AG09309 (cell line): ENCODE data around the gene FASN.

Source experiments
- DNase-seq: peaks from one replicate; pipeline ENCODE4 v3.0.0-alpha.2; 2010; ENCODE audit warnings: low read depth
- H3K4me3 ChIP-seq: 2 replicates; pipeline ENCODE4 v1.5.1; 2011; ENCODE audit warnings: mild to moderate bottlenecking, low read depth, low read length, moderate library complexity; ENCODE audit not compliant: control insufficient read depth
- TF ChIP-seq, protein P1 (sequence below): IDR thresholded peaks from 2 replicates; pipeline ENCODE4 v1.5.1; 2011; ENCODE audit warnings: mild to moderate bottlenecking, low read depth, low read length, inconsistent platforms; ENCODE audit not compliant: insufficient read depth, control insufficient read depth; ENCODE audit errors: missing control alignments

The FASN gene

DNA sequence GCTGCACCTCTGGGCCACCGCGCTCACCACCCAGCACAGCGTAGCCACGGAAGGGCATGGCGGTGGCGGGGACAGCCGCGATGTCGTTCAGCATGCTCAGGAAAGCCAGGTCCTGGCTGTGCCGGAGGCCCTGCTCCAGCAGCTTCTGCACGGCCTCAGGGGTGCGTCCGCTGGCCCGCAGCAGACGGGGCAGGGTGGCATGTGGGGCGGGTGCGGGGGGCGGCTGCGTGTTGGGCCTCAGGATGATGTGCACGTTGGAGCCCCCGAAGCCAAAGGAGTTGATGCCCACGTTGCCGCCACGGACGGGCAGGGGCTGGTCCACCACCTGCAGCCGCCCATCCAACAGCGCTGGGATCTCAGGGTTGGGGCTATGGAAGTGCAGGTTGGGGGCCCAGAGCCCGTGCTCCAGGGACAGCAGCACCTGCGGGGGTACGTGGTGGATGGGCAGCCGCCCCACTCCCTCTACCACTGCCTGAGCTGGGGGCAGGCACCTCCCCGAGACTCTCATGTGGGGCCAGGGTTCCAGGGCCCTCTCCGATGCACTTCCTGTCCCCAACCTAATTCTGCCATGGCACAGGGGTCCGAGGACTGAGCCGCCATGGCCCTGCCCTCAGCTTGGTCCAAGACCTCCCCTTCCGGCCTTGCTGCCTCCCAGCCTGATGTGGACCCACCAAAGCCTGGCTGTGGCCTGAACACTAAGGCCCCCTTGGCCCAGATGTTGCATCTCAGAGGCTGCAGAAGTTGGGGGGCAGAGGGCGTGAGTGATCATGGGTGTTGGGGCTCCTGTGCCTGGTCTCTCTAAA is 6.6 kb downstream of the FASN start:
- DNase-seq, result no peak
- TF ChIP-seq, protein P1, sequence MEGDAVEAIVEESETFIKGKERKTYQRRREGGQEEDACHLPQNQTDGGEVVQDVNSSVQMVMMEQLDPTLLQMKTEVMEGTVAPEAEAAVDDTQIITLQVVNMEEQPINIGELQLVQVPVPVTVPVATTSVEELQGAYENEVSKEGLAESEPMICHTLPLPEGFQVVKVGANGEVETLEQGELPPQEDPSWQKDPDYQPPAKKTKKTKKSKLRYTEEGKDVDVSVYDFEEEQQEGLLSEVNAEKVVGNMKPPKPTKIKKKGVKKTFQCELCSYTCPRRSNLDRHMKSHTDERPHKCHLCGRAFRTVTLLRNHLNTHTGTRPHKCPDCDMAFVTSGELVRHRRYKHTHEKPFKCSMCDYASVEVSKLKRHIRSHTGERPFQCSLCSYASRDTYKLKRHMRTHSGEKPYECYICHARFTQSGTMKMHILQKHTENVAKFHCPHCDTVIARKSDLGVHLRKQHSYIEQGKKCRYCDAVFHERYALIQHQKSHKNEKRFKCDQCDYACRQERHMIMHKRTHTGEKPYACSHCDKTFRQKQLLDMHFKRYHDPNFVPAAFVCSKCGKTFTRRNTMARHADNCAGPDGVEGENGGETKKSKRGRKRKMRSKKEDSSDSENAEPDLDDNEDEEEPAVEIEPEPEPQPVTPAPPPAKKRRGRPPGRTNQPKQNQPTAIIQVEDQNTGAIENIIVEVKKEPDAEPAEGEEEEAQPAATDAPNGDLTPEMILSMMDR, result no peak
- H3K4me3 ChIP-seq, result no peak overlapping the region

DNA sequence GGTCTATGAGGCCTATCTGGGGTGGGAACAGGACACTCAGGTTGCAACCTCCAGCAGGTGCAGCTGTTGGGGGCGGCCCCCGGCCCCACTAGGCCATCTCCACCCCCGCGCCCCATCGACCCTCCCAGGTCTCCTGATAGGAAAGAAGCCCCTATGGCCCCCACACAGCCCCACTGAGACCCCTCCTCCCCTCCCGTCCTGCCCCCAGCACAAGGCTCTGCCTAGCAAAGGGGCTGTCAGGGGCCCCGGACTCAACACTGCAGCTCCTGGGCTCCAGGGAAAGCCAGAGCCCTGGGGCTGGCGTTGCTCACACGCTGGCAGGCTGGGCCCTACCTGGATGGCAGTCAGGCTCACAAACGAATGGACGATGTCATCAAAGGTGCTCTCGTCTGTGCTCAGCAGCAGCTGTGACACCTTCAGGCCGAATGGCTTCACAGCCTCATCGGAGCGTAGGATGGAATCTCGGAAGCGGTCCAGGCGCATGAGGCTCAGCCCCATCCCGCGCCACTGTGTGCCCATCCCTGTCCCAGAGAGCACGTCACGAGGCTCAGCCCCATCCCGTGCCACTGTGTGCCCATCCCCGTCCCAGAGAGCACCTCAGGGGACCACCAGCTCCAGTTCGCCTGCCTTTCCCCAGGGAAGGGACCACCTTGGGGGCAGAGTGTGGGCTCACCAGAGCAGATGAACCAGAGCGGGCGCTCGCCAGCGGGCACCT is 7.3 kb downstream of the FASN start:
- TF ChIP-seq, protein P1, result no peak
- no peak for DNase-seq
- H3K4me3 ChIP-seq, result no peak overlapping the region

DNA sequence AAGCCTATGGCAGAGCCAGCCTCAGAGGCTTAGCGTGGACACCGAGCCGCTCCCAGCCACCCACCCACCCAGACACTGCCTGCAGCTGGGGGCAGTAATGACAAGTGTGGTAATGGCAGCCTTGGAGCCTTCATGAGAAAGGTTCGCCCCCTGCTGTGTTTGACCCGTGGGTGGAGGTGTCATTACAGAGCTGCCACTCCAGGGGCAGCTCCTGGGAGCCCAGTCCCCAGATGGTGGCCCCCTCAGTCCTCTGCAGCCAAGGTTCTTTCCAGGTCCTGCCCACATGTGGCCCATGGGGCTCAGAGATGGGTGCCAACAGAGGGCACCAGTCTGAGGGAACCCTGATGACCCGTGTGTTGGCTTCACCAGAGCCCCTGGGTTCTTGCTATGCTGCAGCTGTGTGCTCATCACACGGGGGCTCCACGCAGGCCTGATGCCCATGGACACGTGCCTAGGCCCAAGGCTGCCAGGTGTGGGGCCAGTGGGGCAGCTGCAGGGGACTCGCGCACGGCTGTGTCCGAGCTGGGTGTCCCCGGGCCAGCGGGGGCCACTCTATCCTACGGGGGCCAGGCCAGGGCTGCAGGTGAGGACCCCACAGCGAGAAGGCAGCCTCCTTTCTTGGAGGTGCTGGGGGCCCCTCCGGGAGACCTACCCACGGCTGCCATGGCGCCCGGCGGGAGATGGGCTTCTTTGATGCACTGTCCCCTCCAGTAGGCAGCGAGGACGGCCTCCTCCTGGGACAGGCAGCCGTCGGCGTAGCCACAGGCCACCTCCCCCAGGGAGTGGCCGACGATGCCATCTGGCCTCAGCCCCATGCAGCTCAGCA is 8.1 kb downstream of the FASN start:
- no peak for DNase-seq
- H3K4me3 ChIP-seq, result no peak overlapping the region
- TF ChIP-seq, protein P1, result no peak

DNA sequence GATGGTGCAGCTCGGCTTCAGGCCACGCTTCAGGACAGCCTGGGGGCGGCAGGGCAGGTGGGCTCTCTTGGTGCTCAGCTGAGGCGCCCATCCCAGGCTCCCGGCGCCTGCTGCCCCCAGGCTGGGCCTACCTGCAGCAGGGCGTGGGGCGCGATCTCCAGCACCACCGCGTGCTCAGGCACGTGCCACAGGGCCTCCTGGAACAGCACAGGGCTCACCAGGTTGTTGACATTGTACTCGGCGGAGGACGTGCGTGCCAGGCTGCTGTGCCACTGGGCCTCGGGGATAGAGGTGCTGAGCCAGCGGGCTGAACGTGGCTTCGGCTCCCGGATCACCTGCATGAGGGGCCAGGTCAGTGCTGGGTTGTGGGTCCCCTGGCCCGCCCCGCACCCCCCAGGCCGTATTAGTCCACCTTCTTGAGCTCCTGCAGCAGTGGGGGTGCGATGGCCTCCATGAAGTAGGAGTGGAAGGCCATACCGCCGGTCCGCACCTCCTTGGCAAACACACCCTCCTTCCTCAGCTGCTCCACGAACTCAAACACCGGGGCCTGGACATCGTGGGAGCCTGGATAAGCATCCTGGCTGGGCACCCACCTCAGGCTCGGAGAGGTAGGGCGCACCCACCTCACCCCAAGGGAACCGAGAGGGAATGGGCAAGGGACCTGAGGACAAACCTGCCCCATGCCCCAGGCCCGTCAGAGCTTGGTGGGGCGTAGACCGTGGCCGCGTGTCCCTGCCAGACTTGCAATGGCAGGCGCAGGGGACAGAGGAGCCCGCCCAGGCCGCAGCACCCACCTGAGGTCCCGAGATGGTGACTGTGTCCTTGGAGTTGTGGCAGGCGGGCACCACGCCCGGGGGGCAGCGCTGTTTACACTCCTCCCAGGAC is 9.0 kb downstream of the FASN start:
- TF ChIP-seq, protein P1, result no peak
- H3K4me3 ChIP-seq, result no peak overlapping the region

DNA sequence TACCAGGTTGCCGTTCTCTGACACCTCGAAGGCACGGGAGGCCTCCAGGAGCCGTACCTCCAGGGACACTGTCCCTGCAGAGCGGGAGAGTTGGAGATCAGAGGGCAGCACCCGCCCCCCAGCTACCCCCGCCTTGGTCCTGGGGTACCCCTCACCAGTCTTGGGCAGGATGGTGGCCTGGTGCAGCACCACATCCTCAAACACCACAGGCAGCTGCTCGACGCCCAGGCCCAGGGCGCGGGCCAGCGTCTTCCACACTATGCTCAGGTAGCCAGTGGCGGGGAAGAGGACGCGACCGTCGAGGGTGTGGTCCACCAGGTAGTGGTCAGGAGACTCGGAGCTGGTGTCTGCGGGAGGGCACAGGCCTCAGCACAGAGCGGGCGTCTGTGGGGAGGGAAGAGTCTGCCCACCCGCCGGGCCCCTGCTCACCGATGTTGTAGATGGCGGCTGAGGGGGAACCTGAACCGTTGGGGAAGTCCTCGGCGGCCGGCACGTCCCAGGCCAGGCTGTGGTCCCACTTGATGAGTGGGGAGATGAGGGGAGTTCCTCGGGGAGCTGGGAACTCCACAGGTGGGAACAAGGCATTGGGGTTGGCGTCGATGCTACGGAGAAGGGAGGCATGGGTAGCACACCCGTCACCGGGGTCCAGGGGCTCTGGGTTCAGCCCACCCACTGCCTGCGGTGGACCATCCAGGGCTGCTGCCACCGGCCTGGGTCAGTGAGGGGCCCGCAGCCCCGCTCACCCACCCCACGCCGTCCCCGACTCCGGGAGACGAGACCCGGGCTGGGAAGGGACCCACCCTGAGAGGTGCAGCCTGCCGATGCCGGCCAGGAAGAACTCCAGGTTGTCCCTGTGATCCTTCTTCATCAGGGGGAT is 9.8 kb downstream of the FASN start:
- no peak overlapping the region for H3K4me3 ChIP-seq
- DNase-seq, result no peak
- TF ChIP-seq, protein P1, result no peak

More for the DNA sequence above, 9.0 kb downstream of the FASN start:
- no peak for DNase-seq
